ENCODE data around the gene MAGI2. TPM values are rescaled to one million over a fixed set of nuclear protein-coding genes. Genes with fewer than 3 reads are reported as not detected.
A peak's percentile ranks its signal among the peaks of the same experiment; 100 is the strongest.

MAGI2 gene
- total and polyA plus RNA-seq, 2 experiments from 2014 or later = 10.4 to 26.4 TPM

DNA sequence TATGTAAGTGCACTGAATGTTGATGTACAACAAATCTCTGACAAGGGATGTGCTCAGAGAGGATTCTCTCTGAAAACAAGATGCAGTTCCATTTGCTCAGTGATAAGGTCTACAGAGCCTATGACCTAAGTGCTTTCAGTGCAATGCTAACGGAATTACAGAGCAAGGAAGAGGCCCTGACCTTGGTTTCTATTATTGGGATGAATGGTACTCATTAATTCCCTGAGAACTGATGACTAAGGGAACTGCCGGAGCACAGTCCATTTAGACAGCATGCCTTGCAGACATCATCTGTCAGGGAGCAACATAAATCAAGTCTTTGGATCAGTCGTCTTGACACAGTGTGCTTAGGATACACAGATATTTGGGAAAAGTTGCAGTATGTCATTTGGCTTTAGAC is 1314.1 kb downstream of the MAGI2 start (continued):
- TF ChIP-seq ZNF462 (CRISPR knock-in tag; IDR thresholded peaks at IDR 0.05) = no peak
- TF ChIP-seq ETS1 (IDR thresholded peaks at IDR 0.05) = no peak
- no peak for TF ChIP-seq EZH2 (IDR thresholded peaks at IDR 0.05; ENCODE audit: low read depth, unreplicated experiment)

GRCh38 chr7:78134774-78135173 is 1318.7 kb downstream of the MAGI2 start:
- Histone ChIP-seq H3K4me1 (ENCODE audit: insufficient read depth) (peaks cover 13% of the 10 kb centered on the region; the same call in 1 of the 2 replicates), H3K4me3 (no peak overlapping the region), H2AFZ (no peak overlapping the region), H3K36me3 (ENCODE audit: insufficient read depth) (no peaks in the 10 kb centered on the region; the same call in 1 of the 2 replicates), H4K20me1 (replicated peaks; ENCODE audit: insufficient read depth) (no peaks in the 10 kb centered on the region), H3K9me2 (ENCODE audit: insufficient read depth) (no peaks in the 10 kb centered on the region), H3K27me3 (ENCODE audit: insufficient read depth) (no peaks in the 10 kb centered on the region), H3K79me2 (replicated peaks; ENCODE audit: insufficient read depth) (no peaks in the 10 kb centered on the region), H3K4me2 (no peak overlapping the region), H3F3A (replicated peaks; ENCODE audit: low read depth) (no peaks in the 10 kb centered on the region), H3K27ac (ENCODE audit: low read depth) (no peak overlapping the region)
- TF ChIP-seq EZH2 (IDR thresholded peaks at IDR 0.05; ENCODE audit: low read depth, unreplicated experiment) (no peak), EZH2phosphoT487 (IDR thresholded peaks at IDR 0.05; ENCODE audit: unreplicated experiment) (no peak), POLR2AphosphoS5 (IDR thresholded peaks at IDR 0.05; ENCODE audit: low read depth) (no peak), ZNF331 (CRISPR knock-in tag; IDR thresholded peaks at IDR 0.05; ENCODE audit: low read depth) (no peak), ZNF114 (CRISPR knock-in tag; IDR thresholded peaks at IDR 0.05) (no peak), ZNF462 (CRISPR knock-in tag; IDR thresholded peaks at IDR 0.05) (no peak), NANOG (IDR thresholded peaks at IDR 0.05; ENCODE audit: borderline replicate concordance) (no peak)
- DNase-seq (ENCODE audit: low spot score) (no peak), ATAC-seq (peak; percentile 40; the same call in 2 of the 3 replicates)
- peaks cover 2% of the 10 kb centered on the region; the same call in 1 of the 3 replicates for H3K36me3 Mint-ChIP-seq (ENCODE audit: low read depth)
- H3K4me1 Mint-ChIP-seq = peaks cover 16% of the 10 kb centered on the region
- H3K9me3 Mint-ChIP-seq = no peaks in the 10 kb centered on the region
- no peak overlapping the region for H3K4me3 Mint-ChIP-seq
- H3K27ac Mint-ChIP-seq = no peak overlapping the region
- no peaks in the 10 kb centered on the region for H3K27me3 Mint-ChIP-seq (ENCODE audit: insufficient read depth, low read depth, poor library complexity)
